PC-3 (cell line): Measurements from ENCODE around the gene MS4A18. TPM values are rescaled to one million over a fixed set of nuclear protein-coding genes. Genes with fewer than 3 reads are reported as not detected.

ENCODE experiments used
- ATAC-seq: fragments of 200-7000 bp; cut with Tn5 transposase; 2 replicates; pipeline ENCODE4 v1.9.1; 2020; ENCODE audit warnings: mild to moderate bottlenecking, moderate library complexity
- BruUV-seq: library from RNA; stranded (reverse); fragments of 400-500 nt; replicated peaks from 2 replicates; lab custom pipeline; 2021; lab: Mats Ljungman, UMichigan
- CTCF ChIA-PET: fragments of 300-600 bp; sonication (Branson Sonifier 250); formaldehyde crosslinking; loops from one replicate; lab custom pipeline; 2022; ENCODE audit warnings: antibody characterized with exemption; lab: Charles Lee
- POLR2A ChIA-PET: fragments of 300-600 bp; sonication (Branson Sonifier 250); formaldehyde crosslinking; loops from one replicate; lab custom pipeline; 2022; ENCODE audit warnings: antibody characterized with exemption; ENCODE audit not compliant: unreplicated experiment; lab: Charles Lee
- DNase-seq: peaks from one replicate; pipeline ENCODE4 v3.0.0-alpha.2; 2015
- H2AFZ ChIP-seq: fragments of 300-600 bp; sonication (generic); 2 replicates; pipeline ENCODE4 v1.6.0; 2016; ENCODE audit warnings: antibody characterized with exemption, low read length
- H3F3A ChIP-seq: fragments of 300-600 bp; sonication (generic); one replicate; pipeline ENCODE4 v1.6.0; 2017; ENCODE audit warnings: antibody characterized with exemption, low read length, control low read depth, mild to moderate bottlenecking; ENCODE audit not compliant: unreplicated experiment
- H3K27ac ChIP-seq: fragments of 300-600 bp; sonication (generic); 2 replicates; pipeline ENCODE4 v1.5.1; 2016; ENCODE audit warnings: mild to moderate bottlenecking, low read length
- H3K27me3 ChIP-seq: fragments of 300-600 bp; sonication (generic); 2 replicates; pipeline ENCODE4 v1.6.1; 2016; ENCODE audit warnings: low read length, mixed read lengths
- H3K36me3 ChIP-seq: fragments of 300-600 bp; sonication (generic); 2 replicates; pipeline ENCODE4 v1.6.1; 2016; ENCODE audit warnings: low read depth, mixed run types, low read length, mixed read lengths
- H3K4me1 ChIP-seq: fragments of 300-600 bp; sonication (generic); 2 replicates; pipeline ENCODE4 v1.5.1; 2016; ENCODE audit warnings: low read length; ENCODE audit not compliant: insufficient read depth
- H3K4me2 ChIP-seq: fragments of 300-600 bp; sonication (generic); 2 replicates; pipeline ENCODE4 v1.6.0; 2016; ENCODE audit warnings: low read length
- H3K4me3 ChIP-seq: fragments of 300-600 bp; sonication (generic); 2 replicates; pipeline ENCODE4 v1.5.1; 2016; ENCODE audit warnings: mild to moderate bottlenecking, low read length, mixed read lengths
- H3K79me2 ChIP-seq: fragments of 300-600 bp; sonication (generic); 2 replicates; pipeline ENCODE4 v1.6.1; 2017; ENCODE audit warnings: low read length, mixed read lengths
- H3K9ac ChIP-seq: fragments of 300-600 bp; sonication (generic); 2 replicates; pipeline ENCODE4 v1.6.0; 2016; ENCODE audit warnings: mild to moderate bottlenecking, low read length
- H3K9me2 ChIP-seq: fragments of 300-600 bp; sonication (generic); replicated peaks from 2 replicates; pipeline ENCODE4 v1.6.1; 2016; ENCODE audit warnings: mixed run types, low read length, mixed read lengths
- H3K9me3 ChIP-seq: fragments of 300-600 bp; sonication (generic); 2 replicates; pipeline ENCODE4 v1.6.1; 2016; ENCODE audit warnings: low read length, mixed read lengths
- H4K20me1 ChIP-seq: fragments of 300-600 bp; sonication (generic); 2 replicates; pipeline ENCODE4 v1.6.1; 2016; ENCODE audit warnings: low read length, mixed read lengths
- EZH2 ChIP-seq: fragments of 300-600 bp; sonication (generic); IDR thresholded peaks from one replicate; pipeline ENCODE4 v1.6.1; 2017; ENCODE audit warnings: antibody characterized with exemption, mild to moderate bottlenecking, low read length; ENCODE audit not compliant: unreplicated experiment
- EZH2phosphoT487 ChIP-seq: fragments of 300-600 bp; sonication (generic); IDR thresholded peaks from 2 replicates; pipeline ENCODE4 v1.6.1; 2018; ENCODE audit warnings: mild to moderate bottlenecking, antibody characterized with exemption, low read length, borderline replicate concordance
- intact Hi-C: fragments of 100-400 bp; cut with micrococcal nuclease; formaldehyde crosslinking; loops from 2 replicates; pipeline ENCODE4 v1.9.0; 2023
- total RNA-seq: library from RNA; depleted of rRNA; stranded (reverse); fragments of >200 nt; gene quantifications from 2 replicates; pipeline ENCODE4 v1.2.3, GENCODE V29; 2014
- TF ChIP-seq, protein P1 (sequence below): fragments of 300-600 bp; sonication (generic); conservative IDR thresholded peaks from 2 replicates; pipeline ENCODE4 v1.5.1; 2017; ENCODE audit warnings: antibody characterized with exemption, low read depth, mild to moderate bottlenecking, low read length

MS4A18 gene
- total RNA-seq, 1 experiment from 2014 or later: not detected

- H3K4me2 ChIP-seq: peak overlapping the region; percentile 42; the same call in 1 of the 2 replicates
- no peaks in the 10 kb centered on the region for H4K20me1 ChIP-seq
- H3F3A ChIP-seq: no peaks in the 10 kb centered on the region
- POLR2A ChIA-PET: no interaction called here
- no peak overlapping the region for H3K9ac ChIP-seq
- no peak overlapping the region for H3K4me3 ChIP-seq
- peaks cover 37% of the 10 kb centered on the region for H3K27me3 ChIP-seq
- H3K9me3 ChIP-seq: no peaks in the 10 kb centered on the region
- no peak overlapping the region for H3K27ac ChIP-seq
- DNase-seq (peak; percentile 60), ATAC-seq (peak; percentile 68)
- CTCF ChIA-PET: interaction anchor here (1.3 kb wide), 1 partner anchor 12 kb away, joined by 7 read pairs; no protein-coding TSS in a partner anchor
- H2AFZ ChIP-seq: no peak overlapping the region
- H3K79me2 ChIP-seq: no peaks in the 10 kb centered on the region
- H3K9me2 ChIP-seq: no peaks in the 10 kb centered on the region
- intact Hi-C loops: loop anchor here (5.0 kb wide), 1 partner anchor 497 kb away; no protein-coding TSS in a partner anchor
- no peaks in the 10 kb centered on the region for H3K36me3 ChIP-seq
- no TSS peak for BruUV-seq
- TF ChIP-seq EZH2phosphoT487 (no peak), EZH2 (no peak)
- TF ChIP-seq, protein P1, sequence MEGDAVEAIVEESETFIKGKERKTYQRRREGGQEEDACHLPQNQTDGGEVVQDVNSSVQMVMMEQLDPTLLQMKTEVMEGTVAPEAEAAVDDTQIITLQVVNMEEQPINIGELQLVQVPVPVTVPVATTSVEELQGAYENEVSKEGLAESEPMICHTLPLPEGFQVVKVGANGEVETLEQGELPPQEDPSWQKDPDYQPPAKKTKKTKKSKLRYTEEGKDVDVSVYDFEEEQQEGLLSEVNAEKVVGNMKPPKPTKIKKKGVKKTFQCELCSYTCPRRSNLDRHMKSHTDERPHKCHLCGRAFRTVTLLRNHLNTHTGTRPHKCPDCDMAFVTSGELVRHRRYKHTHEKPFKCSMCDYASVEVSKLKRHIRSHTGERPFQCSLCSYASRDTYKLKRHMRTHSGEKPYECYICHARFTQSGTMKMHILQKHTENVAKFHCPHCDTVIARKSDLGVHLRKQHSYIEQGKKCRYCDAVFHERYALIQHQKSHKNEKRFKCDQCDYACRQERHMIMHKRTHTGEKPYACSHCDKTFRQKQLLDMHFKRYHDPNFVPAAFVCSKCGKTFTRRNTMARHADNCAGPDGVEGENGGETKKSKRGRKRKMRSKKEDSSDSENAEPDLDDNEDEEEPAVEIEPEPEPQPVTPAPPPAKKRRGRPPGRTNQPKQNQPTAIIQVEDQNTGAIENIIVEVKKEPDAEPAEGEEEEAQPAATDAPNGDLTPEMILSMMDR: no peak
- peaks cover 10% of the 10 kb centered on the region for H3K4me1 ChIP-seq
These were observed 39.3 kb downstream of the MS4A18 start for GRCh38 chr11:60763692-60764369.

DNA sequence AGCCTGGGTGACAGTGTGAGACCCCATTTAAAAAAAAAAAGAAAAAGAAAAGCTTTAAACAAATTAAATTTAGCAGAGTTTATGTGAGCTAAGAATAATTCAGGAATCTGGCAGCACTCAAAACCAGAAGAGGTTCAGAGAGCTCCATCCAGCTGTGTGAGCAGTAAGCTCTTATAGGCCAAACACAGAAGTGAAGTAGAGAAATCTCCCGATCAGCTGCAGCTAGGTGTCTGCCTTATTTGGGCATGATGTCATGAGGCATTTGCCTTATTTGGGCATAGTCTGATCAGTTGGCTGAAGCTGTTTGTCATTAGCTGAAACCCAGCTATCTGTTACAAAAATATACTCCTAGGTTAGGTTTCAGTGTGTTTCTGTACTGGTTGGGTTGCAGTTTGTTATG, 40.4 kb downstream of the MS4A18 start:
- Histone ChIP-seq H3K79me2 (no peaks in the 10 kb centered on the region), H3K4me2 (no peak overlapping the region), H3K9me3 (no peaks in the 10 kb centered on the region), H3K9ac (no peak overlapping the region), H3F3A (no peaks in the 10 kb centered on the region), H2AFZ (no peak overlapping the region), H3K4me1 (peaks cover 10% of the 10 kb centered on the region), H3K9me2 (no peaks in the 10 kb centered on the region), H3K27ac (no peak overlapping the region), H3K4me3 (no peak overlapping the region), H3K36me3 (no peaks in the 10 kb centered on the region), H4K20me1 (no peaks in the 10 kb centered on the region), H3K27me3 (peaks cover 28% of the 10 kb centered on the region)
- ChIA-PET CTCF (no interaction called here), POLR2A (interaction anchor here (0.6 to 0.7 kb wide), 2 partner anchors 24 to 144 kb away, joined by 3 to 4 read pairs; no protein-coding TSS in a partner anchor)
- DNase-seq: no peak
- TF ChIP-seq EZH2phosphoT487 (no peak), EZH2 (no peak)
- TF ChIP-seq, protein P1: no peak
- intact Hi-C loops: loop anchor here (5.0 kb wide), 1 partner anchor 498 kb away; no protein-coding TSS in a partner anchor
- BruUV-seq: no TSS peak
- no peak for ATAC-seq

DNA sequence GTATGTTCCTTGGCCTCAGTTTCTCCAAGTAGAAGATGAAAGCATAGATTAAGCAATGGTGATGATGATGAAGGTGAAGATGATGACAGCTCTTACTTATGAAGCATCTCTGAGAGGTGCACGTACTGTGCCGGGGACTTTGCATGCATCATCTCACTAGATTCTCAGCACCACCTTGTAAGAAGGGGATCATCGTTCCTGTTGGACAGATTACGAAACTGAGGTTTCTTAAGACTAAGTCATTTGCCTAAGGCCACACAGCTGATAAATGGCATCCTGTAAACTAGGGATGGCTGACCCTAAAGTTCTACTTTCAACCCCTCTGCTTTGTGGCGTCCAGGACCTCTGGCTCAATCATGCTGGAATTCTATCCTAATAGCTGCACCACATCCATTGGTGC, 40.8 kb downstream of the MS4A18 start:
- POLR2A ChIA-PET: interaction anchor here (0.7 kb wide), 1 partner anchor 144 kb away, joined by 4 read pairs; no protein-coding TSS in a partner anchor

More for the DNA sequence above, 40.8 kb downstream of the MS4A18 start:
- H3K9me3 ChIP-seq: no peaks in the 10 kb centered on the region
- no peak for DNase-seq
- no peaks in the 10 kb centered on the region for H3K9me2 ChIP-seq
- no peak overlapping the region for H3K4me3 ChIP-seq
- H3K9ac ChIP-seq: no peak overlapping the region
- H2AFZ ChIP-seq: no peak overlapping the region
- H3K36me3 ChIP-seq: no peaks in the 10 kb centered on the region
- no peak overlapping the region for H3K27ac ChIP-seq
- CTCF ChIA-PET: no interaction called here
- TF ChIP-seq, protein P1: no peak
- no peak for TF ChIP-seq EZH2
- no peak for TF ChIP-seq EZH2phosphoT487
- no peak for ATAC-seq
- BruUV-seq: no TSS peak
- H3K4me1 ChIP-seq: peaks cover 10% of the 10 kb centered on the region
- intact Hi-C loops: no loop called here
- no peaks in the 10 kb centered on the region for H3F3A ChIP-seq
- H3K27me3 ChIP-seq: peaks cover 23% of the 10 kb centered on the region
- no peak overlapping the region for H3K4me2 ChIP-seq
- no peaks in the 10 kb centered on the region for H4K20me1 ChIP-seq
- H3K79me2 ChIP-seq: no peaks in the 10 kb centered on the region
